ENCODE data around the gene TOMM7. TPM values are rescaled to one million over a fixed set of nuclear protein-coding genes. Genes with fewer than 3 reads are reported as not detected.
A peak's percentile ranks its signal among the peaks of the same experiment; 100 is the strongest.

The TOMM7 gene
- total and polyA plus RNA-seq, 8 donors: 126 to 316 (median 223) TPM

DNA sequence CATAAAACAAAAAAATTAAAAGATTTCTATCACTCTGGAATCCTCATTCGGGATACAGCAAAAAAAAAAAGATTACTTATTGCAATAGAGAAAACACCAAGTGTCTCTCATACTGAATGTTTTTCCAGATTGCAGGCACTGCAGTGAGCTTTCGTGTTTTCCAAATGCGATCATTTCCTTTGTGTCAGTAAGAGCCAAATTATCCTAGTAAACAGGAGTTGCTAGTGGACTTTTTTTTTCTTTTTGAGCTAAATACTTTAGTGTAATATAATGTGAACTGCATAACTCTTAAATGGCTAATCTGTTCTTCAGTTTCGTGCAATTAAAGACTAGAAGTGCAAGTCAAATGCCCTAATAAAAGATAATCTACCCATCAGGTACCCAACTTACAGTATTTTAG lies 44.4 kb upstream of the TOMM7 start:
- FAIRE-seq (no peak), DNase-seq (no peak), ATAC-seq (peak in 1 of 4 donors; percentile 62)
- H3K27me3 ChIP-seq: no peaks in the 10 kb centered on the region
- intact Hi-C loops (cut with DNase I): no loop called here
- peaks cover 0 to under 1% (median 0%) of the 10 kb centered on the region in 3 donors for H3K4me1 ChIP-seq
- TF ChIP-seq, protein P1, sequence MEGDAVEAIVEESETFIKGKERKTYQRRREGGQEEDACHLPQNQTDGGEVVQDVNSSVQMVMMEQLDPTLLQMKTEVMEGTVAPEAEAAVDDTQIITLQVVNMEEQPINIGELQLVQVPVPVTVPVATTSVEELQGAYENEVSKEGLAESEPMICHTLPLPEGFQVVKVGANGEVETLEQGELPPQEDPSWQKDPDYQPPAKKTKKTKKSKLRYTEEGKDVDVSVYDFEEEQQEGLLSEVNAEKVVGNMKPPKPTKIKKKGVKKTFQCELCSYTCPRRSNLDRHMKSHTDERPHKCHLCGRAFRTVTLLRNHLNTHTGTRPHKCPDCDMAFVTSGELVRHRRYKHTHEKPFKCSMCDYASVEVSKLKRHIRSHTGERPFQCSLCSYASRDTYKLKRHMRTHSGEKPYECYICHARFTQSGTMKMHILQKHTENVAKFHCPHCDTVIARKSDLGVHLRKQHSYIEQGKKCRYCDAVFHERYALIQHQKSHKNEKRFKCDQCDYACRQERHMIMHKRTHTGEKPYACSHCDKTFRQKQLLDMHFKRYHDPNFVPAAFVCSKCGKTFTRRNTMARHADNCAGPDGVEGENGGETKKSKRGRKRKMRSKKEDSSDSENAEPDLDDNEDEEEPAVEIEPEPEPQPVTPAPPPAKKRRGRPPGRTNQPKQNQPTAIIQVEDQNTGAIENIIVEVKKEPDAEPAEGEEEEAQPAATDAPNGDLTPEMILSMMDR (IDR thresholded peaks at IDR 0.05): no peak
- no peak overlapping the region for H3K4me3 ChIP-seq
- peak overlapping the region in 1 of 4 donors; percentile 12 for H3K27ac ChIP-seq
- WGBS, 2 donors: 85 to 87% methylated on average over 4 of the region's 4 CpGs
- no peaks in the 10 kb centered on the region for H3K36me3 ChIP-seq
- H3K9me3 ChIP-seq: no peaks in the 10 kb centered on the region

- no peaks in the 10 kb centered on the region for H3K27me3 ChIP-seq
- H3K4me3 ChIP-seq: no peak overlapping the region
- H3K36me3 ChIP-seq: no peaks in the 10 kb centered on the region
- TF ChIP-seq, protein P1 (IDR thresholded peaks at IDR 0.05): no peak
- no peak for DNase-seq
- H3K27ac ChIP-seq: no peak overlapping the region
- peaks cover 6 to 13% (median 8%) of the 10 kb centered on the region in 3 donors for H3K4me1 ChIP-seq
- intact Hi-C loops (cut with DNase I): no loop called here
- FAIRE-seq: no peak
- H3K9me3 ChIP-seq: no peaks in the 10 kb centered on the region
- ATAC-seq: no peak
- WGBS, 2 donors: 93 to 94% methylated on average over 2 of the region's 2 CpGs
Observed at GRCh38 chr7:22865602-22865960, 42.9 kb upstream of the TOMM7 start.

- 82 to 84% methylated on average over 7 of the region's 7 CpGs for WGBS, 2 donors
- intact Hi-C loops (cut with DNase I): no loop called here
- no peak for DNase-seq
- peaks cover 8 to 18% (median 13%) of the 10 kb centered on the region in 3 donors for H3K4me1 ChIP-seq
- no peak overlapping the region for H3K27ac ChIP-seq
- H3K36me3 ChIP-seq: no peaks in the 10 kb centered on the region
- H3K4me3 ChIP-seq: no peak overlapping the region
- ATAC-seq: no peak
- FAIRE-seq: no peak
- H3K9me3 ChIP-seq: no peaks in the 10 kb centered on the region
- no peaks in the 10 kb centered on the region for H3K27me3 ChIP-seq
- TF ChIP-seq, protein P1 (IDR thresholded peaks at IDR 0.05): no peak
Observed at GRCh38 chr7:22864855-22865601, 42.4 kb upstream of the TOMM7 start.

- peaks cover 10 to 25% (median 15%) of the 10 kb centered on the region in 3 donors for H3K4me1 ChIP-seq
- TF ChIP-seq, protein P1 (IDR thresholded peaks at IDR 0.05): no peak
- no peak overlapping the region for H3K4me3 ChIP-seq
- DNase-seq: no peak
- FAIRE-seq: no peak
- H3K9me3 ChIP-seq: no peaks in the 10 kb centered on the region
- H3K36me3 ChIP-seq: no peaks in the 10 kb centered on the region
- ATAC-seq: no peak
- 97 to 100% methylated on average over 1 of the region's 1 CpG for WGBS, 2 donors
- intact Hi-C loops (cut with DNase I): no loop called here
- H3K27ac ChIP-seq: no peak overlapping the region
- no peaks in the 10 kb centered on the region for H3K27me3 ChIP-seq
Observed at GRCh38 chr7:22864301-22864700, 41.7 kb upstream of the TOMM7 start.

Data from pancreas (tissue), 10 donors.